Neural cell (in vitro differentiated cells): ENCODE data around the gene LRBA. TPM values are rescaled to one million over a fixed set of nuclear protein-coding genes. Genes with fewer than 3 reads are reported as not detected.

Experiments
- H2AFZ ChIP-seq: fragments of 200-600, 300-800 bp; sonication (generic), shearing (Covaris generic); 2 replicates; pipeline ENCODE4 v1.6.0; 2014; ENCODE audit warnings: low read depth, mild to moderate bottlenecking, antibody characterized with exemption, low read length, moderate library complexity
- H3F3A ChIP-seq: fragments of 200-600 bp; shearing (Covaris generic); 2 replicates; pipeline ENCODE4 v1.6.1; 2016; ENCODE audit warnings: mild to moderate bottlenecking, moderate library complexity, mixed read lengths, antibody characterized with exemption, low read length; ENCODE audit not compliant: insufficient read depth, poor library complexity, severe bottlenecking
- H3K27ac ChIP-seq: fragments of 200-600, 300-800 bp; sonication (generic), shearing (Covaris generic); 2 replicates; pipeline ENCODE4 v1.5.1; 2014; ENCODE audit warnings: mild to moderate bottlenecking, low read length, moderate library complexity
- H3K27me3 ChIP-seq: fragments of 300-800, 200-600 bp; sonication (generic), shearing (Covaris generic); 2 replicates; pipeline ENCODE4 v1.6.0; 2014; ENCODE audit warnings: mild to moderate bottlenecking, low read depth, low read length, moderate library complexity; ENCODE audit not compliant: insufficient read depth
- H3K36me3 ChIP-seq: fragments of 300-800, 200-600 bp; sonication (generic), shearing (Covaris generic); 2 replicates; pipeline ENCODE4 v1.5.1; 2014; ENCODE audit warnings: mild to moderate bottlenecking, antibody characterized with exemption, low read length, moderate library complexity; ENCODE audit not compliant: insufficient read depth
- H3K4me2 ChIP-seq: fragments of 300-800, 200-600 bp; sonication (generic), shearing (Covaris generic); 2 replicates; pipeline ENCODE4 v1.6.0; 2014; ENCODE audit warnings: mild to moderate bottlenecking, low read length
- H3K4me3 ChIP-seq: fragments of 300-800, 200-600 bp; sonication (generic), shearing (Covaris generic); 2 replicates; pipeline ENCODE4 v1.5.1; 2014; ENCODE audit warnings: mild to moderate bottlenecking, low read length, moderate library complexity
- H3K79me2 ChIP-seq: fragments of 200-600 bp; shearing (Covaris generic); replicated peaks from 2 replicates; pipeline ENCODE4 v1.6.0; 2014; ENCODE audit warnings: mild to moderate bottlenecking, low read length, moderate library complexity; ENCODE audit not compliant: insufficient read depth
- H3K9ac ChIP-seq: fragments of 300-800, 200-600 bp; sonication (generic), shearing (Covaris generic); 2 replicates; pipeline ENCODE4 v1.6.1; 2016; ENCODE audit warnings: mild to moderate bottlenecking, low read length, mixed read lengths
- H3K9me2 ChIP-seq: fragments of 200-600 bp; shearing (Covaris generic); 2 replicates; pipeline ENCODE4 v1.6.1; 2016; ENCODE audit warnings: mild to moderate bottlenecking, low read length, mixed read lengths; ENCODE audit not compliant: insufficient read depth
- H3K9me3 ChIP-seq: fragments of 200-600, 300-800 bp; sonication (generic), shearing (Covaris generic); 2 replicates; pipeline ENCODE4 v1.6.1; 2016; ENCODE audit warnings: mild to moderate bottlenecking, mixed run types, low read length, moderate library complexity, mixed read lengths
- H4K20me1 ChIP-seq: fragments of 200-600 bp; shearing (Covaris generic); 2 replicates; pipeline ENCODE4 v1.6.1; 2016; ENCODE audit warnings: mild to moderate bottlenecking, mixed run types; ENCODE audit not compliant: insufficient read depth
- CTCF ChIP-seq: fragments of 450-650 bp; IDR thresholded peaks from 2 replicates; pipeline ENCODE4 v1.5.1; 2014; ENCODE audit warnings: antibody characterized with exemption, mild to moderate bottlenecking, moderate library complexity; ENCODE audit not compliant: poor library complexity, severe bottlenecking
- EP300 ChIP-seq: fragments of 450-650 bp; conservative IDR thresholded peaks from 2 replicates; pipeline ENCODE4 v1.6.1; 2014; ENCODE audit warnings: antibody characterized with exemption, mild to moderate bottlenecking, moderate library complexity; ENCODE audit not compliant: poor library complexity, severe bottlenecking
- MXI1 ChIP-seq: fragments of 450-650 bp; conservative IDR thresholded peaks from 2 replicates; pipeline ENCODE4 v1.6.1; 2014; ENCODE audit warnings: antibody characterized with exemption, mild to moderate bottlenecking; ENCODE audit not compliant: poor library complexity, severe bottlenecking
- POLR2AphosphoS5 ChIP-seq: IDR thresholded peaks from 2 replicates; pipeline ENCODE4 v1.6.1; 2012
- RAD21 ChIP-seq: fragments of 450-650 bp; conservative IDR thresholded peaks from 2 replicates; pipeline ENCODE4 v1.6.1; 2014; ENCODE audit warnings: antibody characterized with exemption, mild to moderate bottlenecking, moderate library complexity
- REST ChIP-seq: IDR thresholded peaks from 2 replicates; pipeline ENCODE4 v1.6.1; 2012; ENCODE audit warnings: borderline replicate concordance
- SMC3 ChIP-seq: fragments of 450-650 bp; conservative IDR thresholded peaks from 2 replicates; pipeline ENCODE4 v1.6.1; 2014; ENCODE audit warnings: antibody characterized with exemption, mild to moderate bottlenecking, moderate library complexity; ENCODE audit not compliant: poor library complexity
- TAF1 ChIP-seq: IDR thresholded peaks from 2 replicates; pipeline ENCODE4 v1.6.1; 2012; ENCODE audit warnings: low read depth
- polyA plus RNA-seq: library from polyadenylated mRNA; depleted of rRNA; stranded (reverse); fragments of >200 nt; gene quantifications from 2 replicates; pipeline ENCODE4 v1.2.3, GENCODE V29; 2014

The LRBA gene
- polyA plus RNA-seq, 1 donor from 2014 or later = 7.1 TPM

GRCh38 chr4:150264595-150265161 is 750.4 kb downstream of the LRBA start:
- H3K4me3 ChIP-seq = no peak overlapping the region
- TF ChIP-seq CTCF = no peak
- TF ChIP-seq POLR2AphosphoS5 = no peak
- no peak for TF ChIP-seq MXI1
- TF ChIP-seq TAF1 = no peak
- no peak for TF ChIP-seq EP300
- no peak for TF ChIP-seq RAD21
- no peak overlapping the region for H3K27ac ChIP-seq
- no peaks in the 10 kb centered on the region for H3K27me3 ChIP-seq
- H3K36me3 ChIP-seq = peaks cover 7% of the 10 kb centered on the region
- H4K20me1 ChIP-seq = no peaks in the 10 kb centered on the region
- no peak overlapping the region for H3K9ac ChIP-seq
- H3K9me3 ChIP-seq = no peaks in the 10 kb centered on the region
- H3K79me2 ChIP-seq = no peaks in the 10 kb centered on the region
- H3K9me2 ChIP-seq = no peaks in the 10 kb centered on the region
- no peak overlapping the region for H3K4me2 ChIP-seq
- H3F3A ChIP-seq = no peaks in the 10 kb centered on the region
- no peak overlapping the region for H2AFZ ChIP-seq

- TF ChIP-seq REST (no peak), TAF1 (no peak), RAD21 (no peak), SMC3 (no peak), MXI1 (no peak), EP300 (no peak), POLR2AphosphoS5 (no peak), CTCF (no peak)
- H3K4me3 ChIP-seq = no peak overlapping the region
- no peak overlapping the region for H3K27ac ChIP-seq
- no peak overlapping the region for H2AFZ ChIP-seq
- H3K79me2 ChIP-seq = no peaks in the 10 kb centered on the region
- no peaks in the 10 kb centered on the region for H3K9me3 ChIP-seq
- H3K36me3 ChIP-seq = peaks cover 6% of the 10 kb centered on the region
- H3K4me2 ChIP-seq = no peak overlapping the region
- no peaks in the 10 kb centered on the region for H3F3A ChIP-seq
- H3K9ac ChIP-seq = no peak overlapping the region
- H3K9me2 ChIP-seq = no peaks in the 10 kb centered on the region
- H4K20me1 ChIP-seq = no peaks in the 10 kb centered on the region
- no peaks in the 10 kb centered on the region for H3K27me3 ChIP-seq
These were observed 752.5 kb downstream of the LRBA start for GRCh38 chr4:150262611-150263010.
